GM12892 (cell line): ENCODE results near the gene KRABD2.

Source experiments
- POLR2A ChIP-seq: IDR thresholded peaks from 2 replicates; pipeline ENCODE4 v1.6.1; 2011; ENCODE audit warnings: low read depth, low read length, control low read depth
- POLR2AphosphoS5 ChIP-seq: IDR thresholded peaks from 2 replicates; pipeline ENCODE4 v1.6.1; 2011; ENCODE audit warnings: low read depth, low read length, control low read depth

GRCh38 chr17:8380049-8380448 lies 3.5 kb upstream of the KRABD2 start:
- TF ChIP-seq POLR2AphosphoS5 (no peak), POLR2A (no peak; the same call in 1 of the 2 replicates)
